ENCODE measurements around the gene BBS2. TPM values are rescaled to one million over a fixed set of nuclear protein-coding genes. Genes with fewer than 3 reads are reported as not detected.

BBS2 gene
- total RNA-seq, 1 experiment from 2014 or later: 56.3 TPM

- Histone ChIP-seq H3K27me3 (ENCODE audit: insufficient read depth, low read depth) (no peaks in the 10 kb centered on the region), H3K9me3 (ENCODE audit: insufficient read depth, low read depth) (no peaks in the 10 kb centered on the region), H3K79me2 (ENCODE audit: low read depth) (peaks cover 40% of the 10 kb centered on the region), H4K20me1 (ENCODE audit: insufficient read depth) (peaks cover 4% of the 10 kb centered on the region; the same call in 1 of the 2 replicates), H3K4me2 (peak overlapping the region; percentile 16; the same call in 1 of the 2 replicates), H3K9me2 (ENCODE audit: insufficient read depth) (no peaks in the 10 kb centered on the region), H3K4me3 (no peak overlapping the region), H3K36me3 (ENCODE audit: low read depth) (peaks cover 22% of the 10 kb centered on the region), H2AFZ (no peak overlapping the region), H3K27ac (peak overlapping the region; percentile 8; the same call in 1 of the 2 replicates), H3F3A (ENCODE audit: insufficient read depth, low read depth) (peaks cover 15% of the 10 kb centered on the region), H3K4me1 (replicated peaks; ENCODE audit: insufficient read depth) (peaks cover 23% of the 10 kb centered on the region)
- BruUV-seq (replicated peaks): no TSS peak
- peak in 1 of 2 experiments; percentile 58 for DNase-seq
- intact Hi-C loops (cut with micrococcal nuclease; ENCODE audit: unreplicated experiment): loop anchor here (1.0 to 10.0 kb wide), 3 partner anchors 60 to 187 kb away; no protein-coding TSS in a partner anchor
- no peak for TF ChIP-seq EZH2 (IDR thresholded peaks at IDR 0.05; ENCODE audit: low read depth)
- no peak for TF ChIP-seq CTCF (conservative IDR thresholded peaks at IDR 0.05)
- CTCF ChIA-PET: interaction anchor here (1.4 kb wide), 1 partner anchor 86 kb away, joined by 4 read pairs; no protein-coding TSS in a partner anchor
- POLR2A ChIA-PET (ENCODE audit: unreplicated experiment): no interaction called here
Observed at GRCh38 chr16:56514845-56515244, 5.0 kb downstream of the BBS2 start.

GRCh38 chr16:56513972-56514371, 5.9 kb downstream of the BBS2 start:
- no peak overlapping the region for H2AFZ ChIP-seq
- H3K27ac ChIP-seq: no peak overlapping the region
- ChIA-PET POLR2A (ENCODE audit: unreplicated experiment) (interaction anchor here (0.7 kb wide), 1 partner anchor 63 kb away, joined by 3 read pairs; no protein-coding TSS in a partner anchor), CTCF (interaction anchor here (0.5 to 1.4 kb wide), 2 partner anchors 24 to 87 kb away, joined by 3 to 4 read pairs; no protein-coding TSS in a partner anchor)
- H3K27me3 ChIP-seq (ENCODE audit: insufficient read depth, low read depth): no peaks in the 10 kb centered on the region
- peaks cover 34% of the 10 kb centered on the region for H3K79me2 ChIP-seq (ENCODE audit: low read depth)
- intact Hi-C loops (cut with micrococcal nuclease; ENCODE audit: unreplicated experiment): loop anchor here (1.0 to 10.0 kb wide), 3 partner anchors 61 to 188 kb away; no protein-coding TSS in a partner anchor
- H3K9me2 ChIP-seq (ENCODE audit: insufficient read depth): no peaks in the 10 kb centered on the region
- peaks cover 4% of the 10 kb centered on the region; the same call in 1 of the 2 replicates for H4K20me1 ChIP-seq (ENCODE audit: insufficient read depth)
- DNase-seq: peak; percentile 31 to 62
- no TSS peak for BruUV-seq (replicated peaks)
- H3K4me1 ChIP-seq (replicated peaks; ENCODE audit: insufficient read depth): peaks cover 20% of the 10 kb centered on the region
- no peak overlapping the region for H3K4me3 ChIP-seq
- peaks cover 15% of the 10 kb centered on the region for H3F3A ChIP-seq (ENCODE audit: insufficient read depth, low read depth)
- no peak overlapping the region for H3K4me2 ChIP-seq
- no peaks in the 10 kb centered on the region for H3K9me3 ChIP-seq (ENCODE audit: insufficient read depth, low read depth)
- TF ChIP-seq CTCF (conservative IDR thresholded peaks at IDR 0.05) (peak; percentile 74), EZH2 (IDR thresholded peaks at IDR 0.05; ENCODE audit: low read depth) (no peak)
- peaks cover 22% of the 10 kb centered on the region for H3K36me3 ChIP-seq (ENCODE audit: low read depth)

- TF ChIP-seq EZH2 (IDR thresholded peaks at IDR 0.05; ENCODE audit: low read depth) (no peak), CTCF (conservative IDR thresholded peaks at IDR 0.05) (no peak)
- DNase-seq: no peak
- H3K36me3 ChIP-seq (ENCODE audit: low read depth): peaks cover 22% of the 10 kb centered on the region
- no TSS peak for BruUV-seq (replicated peaks)
- peaks cover 4% of the 10 kb centered on the region; the same call in 1 of the 2 replicates for H4K20me1 ChIP-seq (ENCODE audit: insufficient read depth)
- ChIA-PET POLR2A (ENCODE audit: unreplicated experiment) (no interaction called here), CTCF (no interaction called here)
- H3K27ac ChIP-seq: no peak overlapping the region
- H3K27me3 ChIP-seq (ENCODE audit: insufficient read depth, low read depth): no peaks in the 10 kb centered on the region
- H3K4me1 ChIP-seq (replicated peaks; ENCODE audit: insufficient read depth): peaks cover 11% of the 10 kb centered on the region
- no peak overlapping the region for H3K4me2 ChIP-seq
- peaks cover 15% of the 10 kb centered on the region for H3F3A ChIP-seq (ENCODE audit: insufficient read depth, low read depth)
- H3K4me3 ChIP-seq: no peak overlapping the region
- no peak overlapping the region for H2AFZ ChIP-seq
- intact Hi-C loops (cut with micrococcal nuclease; ENCODE audit: unreplicated experiment): loop anchor here (10.0 kb wide), 1 partner anchor 62 kb away; no protein-coding TSS in a partner anchor
- H3K79me2 ChIP-seq (ENCODE audit: low read depth): peaks cover 25% of the 10 kb centered on the region
- no peaks in the 10 kb centered on the region for H3K9me3 ChIP-seq (ENCODE audit: insufficient read depth, low read depth)
- H3K9me2 ChIP-seq (ENCODE audit: insufficient read depth): no peaks in the 10 kb centered on the region
Observed at GRCh38 chr16:56513091-56513490, 6.7 kb downstream of the BBS2 start.
